Measurements from ENCODE around the gene MAPK1IP1L. TPM values are rescaled to one million over a fixed set of nuclear protein-coding genes. Genes with fewer than 3 reads are reported as not detected.
A peak's percentile ranks its signal among the peaks of the same experiment; 100 is the strongest.

The MAPK1IP1L gene
- total RNA-seq, 4 donors from 2014 or later = 25.3 to 54.0 (median 41.9) TPM

GRCh38 chr14:55107766-55108554, 56.5 kb downstream of the MAPK1IP1L start:
- Histone ChIP-seq H3K27ac (peak overlapping the region; percentile 86 to 99 (median 92)), H3K4me3 (no peak overlapping the region), H3K4me1 (peaks cover 0 to 59% (median 49%) of the 10 kb centered on the region in 4 donors), H3K27me3 (no peaks in the 10 kb centered on the region), H3K36me3 (no peaks in the 10 kb centered on the region), H3K9me3 (peaks cover 0 to 7% (median 0%) of the 10 kb centered on the region in 4 donors)
- 10 to 13% methylated on average over 18 to 19 of the region's 19 CpGs for WGBS, 2 donors
- peak; percentile 72 to 84 for DNase-seq (ENCODE audit: low spot score in 2 of 2)
- TF ChIP-seq CTCF (IDR thresholded peaks at IDR 0.05) = peak in 1 of 5 experiments; percentile 15
- TF ChIP-seq POLR2A (IDR thresholded peaks at IDR 0.05) = peak in 1 of 2 donors; percentile 47
- TF ChIP-seq EP300 (IDR thresholded peaks at IDR 0.05) = peak; percentile 95 to 97

GRCh38 chr14:55109836-55110235, 58.4 kb downstream of the MAPK1IP1L start:
- Histone ChIP-seq H3K27me3 (no peaks in the 10 kb centered on the region), H3K36me3 (no peaks in the 10 kb centered on the region)
- WGBS, 2 donors = 95 to 97% methylated on average over 1 of the region's 1 CpG

GRCh38 chr14:55111122-55111708, 59.8 kb downstream of the MAPK1IP1L start:
- no peak overlapping the region for H3K4me3 ChIP-seq
- TF ChIP-seq CTCF (IDR thresholded peaks at IDR 0.05) = no peak
- no peak for TF ChIP-seq EP300 (IDR thresholded peaks at IDR 0.05)
- no peak for TF ChIP-seq POLR2A (IDR thresholded peaks at IDR 0.05)
- 95% methylated on average over 10 of the region's 10 CpGs for WGBS, 2 donors
- no peak for DNase-seq (ENCODE audit: low spot score in 2 of 2)
- H3K27me3 ChIP-seq = no peaks in the 10 kb centered on the region
- H3K36me3 ChIP-seq = no peaks in the 10 kb centered on the region
- H3K4me1 ChIP-seq = peaks cover 0 to 32% (median 27%) of the 10 kb centered on the region in 4 donors
- no peaks in the 10 kb centered on the region for H3K9me3 ChIP-seq
- no peak overlapping the region for H3K27ac ChIP-seq

More at GRCh38 chr14:55109836-55110235, 58.4 kb downstream of the MAPK1IP1L start:
- DNase-seq (ENCODE audit: low spot score in 2 of 2) = no peak
- H3K9me3 ChIP-seq = no peaks in the 10 kb centered on the region
- H3K4me3 ChIP-seq = no peak overlapping the region
- peaks cover 0 to 40% (median 34%) of the 10 kb centered on the region in 4 donors for H3K4me1 ChIP-seq
- TF ChIP-seq EP300 (IDR thresholded peaks at IDR 0.05) (no peak), POLR2A (IDR thresholded peaks at IDR 0.05) (no peak), CTCF (IDR thresholded peaks at IDR 0.05) (no peak)
- H3K27ac ChIP-seq = no peak overlapping the region

GRCh38 chr14:55114720-55115119, 63.3 kb downstream of the MAPK1IP1L start:
- Histone ChIP-seq H3K27me3 (no peaks in the 10 kb centered on the region), H3K9me3 (no peaks in the 10 kb centered on the region), H3K4me1 (peaks cover 0 to 22% (median 13%) of the 10 kb centered on the region in 4 donors), H3K36me3 (no peaks in the 10 kb centered on the region), H3K4me3 (no peak overlapping the region), H3K27ac (peak overlapping the region in 1 of 4 donors; percentile 10)
- DNase-seq (ENCODE audit: low spot score in 2 of 2) = no peak
- TF ChIP-seq EP300 (IDR thresholded peaks at IDR 0.05) (no peak), POLR2A (IDR thresholded peaks at IDR 0.05) (no peak), CTCF (IDR thresholded peaks at IDR 0.05) (no peak)
- 69 to 87% methylated on average over 2 of the region's 2 CpGs for WGBS, 2 donors

GRCh38 chr14:55115460-55115859, 64.0 kb downstream of the MAPK1IP1L start:
- WGBS, 2 donors = 58 to 69% methylated on average over 3 of the region's 3 CpGs
- TF ChIP-seq CTCF (IDR thresholded peaks at IDR 0.05) = no peak
- TF ChIP-seq POLR2A (IDR thresholded peaks at IDR 0.05) = no peak
- no peak for TF ChIP-seq EP300 (IDR thresholded peaks at IDR 0.05)
- no peak overlapping the region for H3K4me3 ChIP-seq
- H3K27me3 ChIP-seq = no peaks in the 10 kb centered on the region
- H3K27ac ChIP-seq = peak overlapping the region in 1 of 4 donors; percentile 10
- no peak for DNase-seq (ENCODE audit: low spot score in 2 of 2)
- peaks cover 0 to 24% (median 13%) of the 10 kb centered on the region in 4 donors for H3K4me1 ChIP-seq
- H3K36me3 ChIP-seq = no peaks in the 10 kb centered on the region
- no peaks in the 10 kb centered on the region for H3K9me3 ChIP-seq

Data from tibial nerve (tissue), 4 donors.